NCI-H146 (cell line): Measurements from ENCODE around the gene SLC2A11.
"Not testable (repeated sequence)": the region's sequence is repeated elsewhere in the genome, so short reads cannot be mapped to it uniquely, and the experiment has no call there.

Experiments
- DNase-seq: peaks from one replicate; lab custom pipeline; 2025; lab: John Stamatoyannopoulos, UW

The SLC2A11 gene

DNA sequence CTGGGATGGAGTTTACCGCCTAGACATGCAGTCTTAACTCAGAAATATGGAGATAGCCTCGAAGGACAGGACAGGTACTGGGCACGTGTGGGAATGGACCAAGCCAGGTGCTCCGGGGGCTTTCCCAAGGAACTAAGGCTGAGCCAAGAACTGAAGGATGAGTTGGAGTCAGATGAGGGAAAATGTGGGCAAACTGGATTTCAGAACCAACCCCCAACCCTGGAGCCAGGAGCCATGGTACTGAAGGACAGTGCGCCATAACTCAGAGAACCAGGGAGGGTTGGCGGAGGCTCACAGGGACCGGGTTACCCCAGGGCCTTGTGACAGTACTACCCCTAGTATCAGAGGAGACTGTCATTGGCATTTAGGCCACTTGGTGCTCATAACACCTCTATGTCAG, 34.1 kb downstream of the SLC2A11 start:
- DNase-seq: no peak

DNA sequence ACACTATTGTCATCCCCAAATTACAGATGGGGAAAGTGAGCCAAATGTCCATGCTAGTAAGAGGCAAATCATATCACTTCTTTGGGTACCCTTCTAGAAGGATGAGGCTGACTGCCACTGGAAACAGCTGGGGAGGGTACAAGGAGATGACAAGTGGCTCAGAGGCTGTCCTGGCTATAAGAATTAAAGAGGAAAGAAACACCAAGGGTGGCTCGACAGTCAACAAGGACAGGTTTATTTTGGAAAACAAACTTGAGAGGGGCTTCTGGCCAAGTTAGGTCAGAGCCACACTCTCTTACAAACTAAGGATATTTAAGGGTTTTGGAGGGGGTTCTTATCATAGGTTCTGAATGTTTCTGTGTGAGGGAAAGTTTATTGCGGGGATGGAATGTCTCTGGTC, 34.5 kb downstream of the SLC2A11 start:
- no peak for DNase-seq

DNA sequence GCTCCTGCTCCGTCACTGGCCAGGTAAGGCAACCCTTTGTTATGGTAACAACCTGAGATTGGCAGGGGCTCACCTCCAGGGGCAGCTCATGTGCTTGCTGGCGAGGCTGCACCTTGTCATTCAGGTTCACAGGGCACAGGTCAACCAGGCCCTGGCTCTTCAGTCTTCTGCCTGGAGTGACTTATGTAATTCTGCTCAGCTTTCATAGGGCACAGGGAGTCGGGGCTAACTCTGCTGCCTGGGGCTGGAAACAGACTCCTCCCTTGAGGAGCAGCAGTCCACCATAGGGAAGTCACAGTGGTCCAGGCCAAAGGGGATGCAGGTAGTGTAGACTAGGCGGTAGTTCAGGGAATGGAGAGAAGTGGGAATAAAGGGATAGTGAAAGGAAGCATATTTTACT, 35.0 kb downstream of the SLC2A11 start:
- no peak for DNase-seq

DNA sequence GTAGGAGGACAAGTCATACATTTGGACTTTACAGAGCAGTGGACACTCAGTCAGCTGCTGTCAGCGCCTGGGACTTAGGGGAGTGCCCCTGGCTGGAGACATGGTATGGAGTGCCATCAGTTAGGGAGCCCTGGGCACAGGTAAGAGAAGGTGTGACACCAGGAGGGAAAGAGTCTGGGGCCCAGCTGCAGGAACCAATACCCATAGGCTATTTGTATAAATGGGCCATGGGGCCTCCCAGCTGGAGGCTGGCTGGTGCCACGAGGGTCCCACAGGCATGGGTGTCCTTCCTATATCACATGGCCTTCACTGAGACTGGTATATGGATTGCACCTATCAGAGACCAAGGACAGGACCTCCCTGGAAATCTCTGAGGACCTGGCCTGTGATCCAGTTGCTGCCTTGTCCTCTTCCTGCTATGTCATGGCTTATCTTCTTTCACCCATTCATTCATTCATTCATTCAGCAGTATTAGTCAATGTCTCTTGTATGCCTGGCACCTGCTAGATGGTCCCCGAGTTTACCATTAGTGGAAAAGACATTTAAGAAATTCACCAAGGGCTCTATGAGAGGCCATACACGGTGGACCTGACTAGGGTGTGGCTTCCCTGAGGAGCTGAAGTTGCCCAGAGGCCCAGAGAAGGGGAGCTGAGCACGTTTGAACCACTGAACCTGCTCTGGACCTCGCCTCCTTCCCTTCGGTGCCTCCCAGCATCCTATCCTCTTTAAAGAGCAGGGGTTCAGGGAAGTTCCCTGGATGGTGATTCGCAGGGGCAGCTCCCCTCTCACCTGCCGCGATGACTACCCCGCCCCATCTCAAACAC, 35.7 kb downstream of the SLC2A11 start:
- no peak for DNase-seq

DNA sequence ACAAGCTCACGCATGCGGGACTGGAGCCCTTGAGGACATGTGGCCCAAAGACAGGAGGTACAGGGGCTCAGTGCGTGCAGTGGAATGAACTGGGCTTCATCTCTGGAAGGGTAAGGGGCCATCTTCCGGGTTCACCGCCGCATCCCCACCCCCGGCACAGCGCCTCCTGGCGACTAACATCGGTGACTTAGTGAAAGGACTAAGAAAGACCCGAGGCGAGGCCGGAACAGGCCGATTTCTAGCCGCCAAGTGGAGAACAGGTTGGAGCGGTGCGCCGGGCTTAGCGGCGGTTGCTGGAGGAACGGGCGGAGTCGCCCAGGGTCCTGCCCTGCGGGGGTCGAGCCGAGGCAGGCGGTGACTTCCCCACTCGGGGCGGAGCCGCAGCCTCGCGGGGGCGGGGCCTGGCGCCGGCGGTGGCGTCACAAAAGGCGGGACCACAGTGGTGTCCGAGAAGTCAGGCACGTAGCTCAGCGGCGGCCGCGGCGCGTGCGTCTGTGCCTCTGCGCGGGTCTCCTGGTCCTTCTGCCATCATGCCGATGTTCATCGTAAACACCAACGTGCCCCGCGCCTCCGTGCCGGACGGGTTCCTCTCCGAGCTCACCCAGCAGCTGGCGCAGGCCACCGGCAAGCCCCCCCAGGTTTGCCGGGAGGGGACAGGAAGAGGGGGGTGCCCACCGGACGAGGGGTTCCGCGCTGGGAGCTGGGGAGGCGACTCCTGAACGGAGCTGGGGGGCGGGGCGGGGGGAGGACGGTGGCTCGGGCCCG, 36.5 kb downstream of the SLC2A11 start, which contains the start of gene MIF:
Gene MIF, plus strand, starts transcription at position 439 of the 765 bp plus-strand sequence. Its CDS starts 92 bp downstream, at position 531.
- peak; percentile 93 for DNase-seq

DNA sequence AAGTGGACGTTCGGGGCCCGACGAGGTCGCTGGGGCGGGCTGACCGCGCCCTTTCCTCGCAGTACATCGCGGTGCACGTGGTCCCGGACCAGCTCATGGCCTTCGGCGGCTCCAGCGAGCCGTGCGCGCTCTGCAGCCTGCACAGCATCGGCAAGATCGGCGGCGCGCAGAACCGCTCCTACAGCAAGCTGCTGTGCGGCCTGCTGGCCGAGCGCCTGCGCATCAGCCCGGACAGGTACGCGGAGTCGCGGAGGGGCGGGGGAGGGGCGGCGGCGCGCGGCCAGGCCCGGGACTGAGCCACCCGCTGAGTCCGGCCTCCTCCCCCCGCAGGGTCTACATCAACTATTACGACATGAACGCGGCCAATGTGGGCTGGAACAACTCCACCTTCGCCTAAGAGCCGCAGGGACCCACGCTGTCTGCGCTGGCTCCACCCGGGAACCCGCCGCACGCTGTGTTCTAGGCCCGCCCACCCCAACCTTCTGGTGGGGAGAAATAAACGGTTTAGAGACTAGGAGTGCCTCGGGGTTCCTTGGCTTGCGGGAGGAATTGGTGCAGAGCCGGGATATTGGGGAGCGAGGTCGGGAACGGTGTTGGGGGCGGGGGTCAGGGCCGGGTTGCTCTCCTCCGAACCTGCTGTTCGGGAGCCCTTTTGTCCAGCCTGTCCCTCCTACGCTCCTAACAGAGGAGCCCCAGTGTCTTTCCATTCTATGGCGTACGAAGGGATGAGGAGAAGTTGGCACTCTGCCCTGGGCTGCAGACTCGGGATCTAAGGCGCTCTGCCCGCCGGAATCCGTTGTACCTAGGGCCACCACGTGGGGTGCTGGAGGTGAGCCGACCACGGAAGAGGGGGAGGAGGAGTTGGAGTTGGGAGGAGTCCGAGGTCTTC, 37.3 kb downstream of the SLC2A11 start:
- DNase-seq: peak; percentile 69

DNA sequence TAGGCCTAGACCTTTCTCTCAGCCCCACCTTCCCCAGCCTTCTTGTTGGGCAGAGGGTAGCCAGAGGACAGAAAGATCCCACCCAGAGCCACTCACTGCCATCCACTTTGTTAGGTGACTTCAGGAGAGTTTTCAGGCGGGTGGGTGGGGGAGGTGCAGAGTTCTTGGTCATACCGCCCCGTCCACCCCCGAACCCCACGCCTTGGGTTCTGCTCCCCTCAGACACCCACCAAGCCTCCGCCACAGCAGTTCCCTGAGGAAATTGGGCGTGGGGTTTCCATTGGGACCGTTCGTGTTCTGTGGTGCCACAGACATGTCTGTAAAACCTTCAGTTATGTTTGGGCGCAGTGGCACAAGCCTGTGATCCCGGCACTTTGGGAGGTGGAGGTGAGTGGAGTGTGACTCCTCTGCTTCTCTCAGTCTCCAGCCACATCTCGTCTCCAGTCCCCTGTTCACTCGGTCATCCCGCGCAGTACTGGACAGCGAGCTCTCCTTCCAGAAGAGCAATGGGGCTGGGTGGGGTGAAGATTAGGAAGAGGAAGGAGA, 38.0 kb downstream of the SLC2A11 start:
- DNase-seq: no peak

DNA sequence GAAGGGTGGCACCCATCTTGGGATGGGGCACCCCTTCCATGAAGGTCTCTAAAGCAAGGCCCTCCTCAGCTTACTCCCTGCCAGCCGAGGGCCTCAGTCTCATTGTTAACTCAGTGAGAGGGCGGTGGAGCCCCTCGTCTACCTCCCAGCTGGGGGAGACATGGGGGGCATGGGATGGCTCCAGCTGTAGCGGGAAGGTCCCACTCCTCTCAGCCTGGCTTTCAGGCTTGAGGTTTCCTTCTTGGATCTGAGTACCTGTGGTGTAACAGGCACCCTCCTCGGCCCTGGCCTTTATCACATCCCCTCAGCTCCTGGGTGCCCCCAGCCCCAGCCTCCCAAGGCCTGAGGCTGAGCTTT, 38.5 kb downstream of the SLC2A11 start:
- no peak for DNase-seq

DNA sequence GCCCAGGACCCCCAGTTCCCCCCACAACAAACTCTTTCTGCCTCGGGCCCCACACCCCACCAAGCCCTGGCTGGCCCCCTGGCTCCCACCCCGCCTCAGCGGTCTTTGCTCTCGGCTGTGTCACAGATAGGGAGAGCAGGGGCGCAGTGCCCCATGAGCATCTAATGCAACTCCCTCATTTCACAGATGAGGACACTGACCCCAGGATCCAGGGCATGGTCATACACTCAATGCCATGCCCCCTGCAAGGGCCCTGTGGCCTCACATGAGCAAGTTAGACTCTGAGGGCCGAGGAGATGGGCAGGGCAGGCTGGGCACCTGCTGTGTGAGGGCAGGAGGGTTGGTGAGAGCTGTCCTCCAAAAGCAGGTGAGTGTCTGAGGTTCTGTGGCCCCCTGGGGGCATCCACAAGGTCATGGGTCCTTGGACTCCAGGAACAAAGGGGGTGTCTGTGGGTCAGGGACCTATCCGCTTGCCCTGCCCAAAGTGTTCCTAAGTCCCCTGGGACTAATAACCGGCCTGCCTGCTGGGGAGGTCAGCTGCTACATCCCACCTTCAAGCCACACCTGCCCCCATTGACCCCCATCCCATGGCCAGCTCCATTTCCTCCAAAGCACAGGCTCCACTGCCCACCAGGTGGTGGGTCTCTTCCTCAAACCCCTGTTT, 39.0 kb downstream of the SLC2A11 start:
- DNase-seq: no peak

DNA sequence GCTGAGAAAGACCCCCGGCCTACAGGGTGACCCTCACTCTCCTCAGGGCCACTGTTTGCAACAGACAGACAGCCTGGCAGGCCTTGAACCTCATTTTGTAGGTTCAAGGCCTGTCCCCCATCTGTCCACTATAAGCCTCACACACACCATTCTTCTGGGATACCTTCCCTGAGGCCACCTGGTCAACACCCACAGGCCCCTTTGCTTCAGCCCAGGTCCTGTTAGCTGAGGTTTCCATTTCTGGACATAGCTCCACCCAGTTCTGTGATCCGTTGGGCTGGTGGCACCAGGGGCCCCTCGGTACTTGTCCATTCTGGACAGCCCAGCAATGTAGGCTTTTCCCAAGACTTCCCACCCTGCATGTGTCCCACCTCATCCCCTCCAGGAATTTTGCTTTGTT, 39.6 kb downstream of the SLC2A11 start:
- no peak for DNase-seq

DNA sequence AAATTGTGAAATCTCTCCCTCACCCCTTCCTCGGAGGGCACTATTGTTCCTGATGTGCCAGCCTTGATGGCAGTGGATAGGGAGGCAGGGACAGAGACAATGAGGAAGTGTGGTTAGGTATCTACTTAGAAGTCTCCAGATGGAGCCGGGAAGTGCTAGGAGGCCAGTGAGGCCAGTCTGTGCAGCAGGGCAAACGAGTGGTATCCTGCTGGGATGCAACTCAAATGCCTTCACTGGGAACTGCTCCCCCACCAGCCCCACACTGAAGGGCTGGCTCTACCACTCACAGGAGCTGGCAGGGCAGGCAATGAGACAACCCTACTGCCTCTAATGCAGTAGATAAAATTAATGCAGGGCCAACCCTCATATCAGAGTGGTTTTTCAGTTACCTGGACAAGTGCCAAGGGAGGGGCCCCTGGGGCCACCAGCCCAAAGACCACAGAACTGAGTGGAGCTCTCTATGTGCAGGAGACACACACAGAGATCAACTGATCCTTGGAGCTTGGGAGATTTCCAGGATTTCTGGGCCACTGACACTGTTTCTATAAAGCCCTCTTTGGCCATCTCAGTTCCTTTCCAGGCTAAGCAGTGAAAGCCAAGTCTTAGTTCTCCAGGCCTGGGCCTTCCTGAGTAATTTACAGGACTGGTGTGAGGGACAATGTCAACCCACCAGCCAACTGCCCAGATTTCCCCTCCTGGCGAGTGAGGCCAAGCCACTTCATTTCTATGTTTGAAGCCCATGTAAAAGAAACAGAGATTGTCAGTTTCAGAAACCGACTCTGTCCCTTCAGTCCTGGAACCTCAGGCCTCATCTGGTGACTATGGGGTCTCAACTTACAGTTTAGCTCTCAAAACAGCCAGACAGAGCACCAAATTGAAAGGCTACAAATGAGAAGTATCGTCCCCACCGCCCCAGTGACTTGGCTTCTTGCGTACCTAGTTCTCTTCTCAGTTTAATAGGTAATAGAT, 40.6 kb downstream of the SLC2A11 start:
- DNase-seq: no peak

DNA sequence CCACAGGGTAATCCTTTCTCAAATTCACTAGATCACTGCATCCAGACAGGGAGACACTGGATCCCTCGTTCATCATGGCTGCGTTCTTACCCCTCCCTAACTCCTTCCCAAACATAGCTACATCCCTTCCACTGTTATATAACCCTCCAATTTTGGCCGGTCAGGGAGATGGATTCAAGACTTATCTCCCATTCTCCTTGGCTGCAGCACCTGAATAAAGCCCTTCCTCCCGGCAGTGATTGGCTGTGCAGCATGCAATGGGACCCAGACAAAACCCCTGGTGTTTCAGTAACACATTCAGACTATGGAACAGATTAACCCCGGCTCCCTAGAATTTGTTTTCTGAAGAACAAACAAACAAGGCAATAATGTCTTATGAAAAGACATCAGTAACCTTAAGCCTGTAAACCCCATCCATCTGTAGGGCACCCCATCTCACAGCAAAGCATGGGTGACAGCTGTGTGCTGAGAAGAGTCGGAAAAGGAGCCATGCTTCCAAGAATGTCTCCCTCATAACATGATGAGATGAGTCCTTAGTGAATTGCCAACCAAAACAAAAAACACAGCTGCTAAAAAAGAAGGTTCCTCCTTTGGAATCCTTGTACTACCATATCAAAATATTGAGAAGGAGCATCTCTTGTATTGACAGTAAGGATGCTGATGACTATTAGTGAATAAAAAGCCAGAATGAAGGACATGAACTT, 41.5 kb downstream of the SLC2A11 start:
- DNase-seq: no peak

DNA sequence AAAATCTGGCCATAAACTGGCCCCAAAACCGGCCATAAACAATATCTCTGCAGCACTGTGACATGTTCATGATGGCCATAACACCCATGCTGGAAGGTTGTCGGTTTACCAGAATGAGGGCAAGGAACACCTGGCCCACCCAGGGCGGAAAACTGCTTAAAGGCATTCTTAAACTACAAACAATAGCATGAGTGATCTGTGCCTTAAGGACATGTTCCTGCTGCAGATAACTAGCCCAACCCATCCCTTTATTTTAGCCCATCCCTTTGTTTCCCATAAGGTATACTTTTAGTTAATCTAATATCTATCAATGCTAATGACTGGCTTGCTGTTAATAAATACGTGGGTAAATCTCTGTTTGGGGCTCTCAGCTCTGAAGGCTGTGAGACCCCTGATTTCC, 42.6 kb downstream of the SLC2A11 start:
- not testable (repeated sequence) for DNase-seq

DNA sequence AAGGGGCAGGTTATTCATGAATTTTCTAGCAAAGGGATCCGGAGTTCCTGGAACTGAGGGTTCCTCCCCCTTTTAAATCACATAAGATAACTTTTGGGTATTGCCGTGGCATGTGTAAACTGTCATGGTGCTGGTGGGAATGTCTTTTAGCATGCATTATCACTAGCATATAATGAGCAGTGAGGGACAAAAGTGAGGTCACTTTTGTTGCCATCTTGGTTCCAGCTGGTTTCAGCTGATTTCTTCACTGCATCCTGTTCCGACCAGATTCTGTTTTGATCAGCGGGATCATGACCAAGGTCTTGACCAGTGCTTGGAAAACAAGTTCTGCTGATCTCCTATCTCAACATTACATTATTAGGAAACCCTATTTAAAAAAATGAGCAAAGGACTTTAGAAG, 43.9 kb downstream of the SLC2A11 start:
- DNase-seq: no peak

DNA sequence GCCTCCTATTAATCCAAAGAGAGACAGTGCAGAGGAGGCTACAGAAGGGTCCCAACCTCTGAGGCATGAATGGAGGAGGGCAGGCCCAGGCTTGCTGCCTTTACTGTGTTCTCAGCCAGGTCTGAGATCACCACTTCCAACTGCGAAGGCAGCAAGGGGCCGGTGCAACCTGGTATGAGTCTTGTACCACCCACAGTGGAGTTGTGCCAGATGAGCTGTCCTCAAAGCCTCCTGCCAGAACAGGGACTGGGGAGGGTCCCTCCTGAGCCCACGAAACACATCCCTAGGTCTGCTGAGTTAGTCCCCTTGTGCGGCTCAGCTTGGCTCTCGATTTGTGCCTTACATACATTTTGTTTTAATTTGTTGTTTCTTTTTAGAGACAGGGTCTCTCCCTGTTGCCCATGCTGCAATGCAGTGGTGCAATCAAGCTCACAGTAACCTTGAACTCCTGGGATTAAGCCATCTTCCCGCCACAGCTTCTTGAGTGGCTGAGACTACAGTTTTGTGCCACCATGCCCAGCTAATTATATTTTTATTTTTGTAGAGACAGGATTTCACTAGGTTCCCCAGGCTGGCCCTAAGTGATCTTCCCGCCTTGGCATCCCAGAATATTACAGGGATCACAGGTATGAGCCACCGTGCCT, 45.8 kb downstream of the SLC2A11 start:
- no peak for DNase-seq

DNA sequence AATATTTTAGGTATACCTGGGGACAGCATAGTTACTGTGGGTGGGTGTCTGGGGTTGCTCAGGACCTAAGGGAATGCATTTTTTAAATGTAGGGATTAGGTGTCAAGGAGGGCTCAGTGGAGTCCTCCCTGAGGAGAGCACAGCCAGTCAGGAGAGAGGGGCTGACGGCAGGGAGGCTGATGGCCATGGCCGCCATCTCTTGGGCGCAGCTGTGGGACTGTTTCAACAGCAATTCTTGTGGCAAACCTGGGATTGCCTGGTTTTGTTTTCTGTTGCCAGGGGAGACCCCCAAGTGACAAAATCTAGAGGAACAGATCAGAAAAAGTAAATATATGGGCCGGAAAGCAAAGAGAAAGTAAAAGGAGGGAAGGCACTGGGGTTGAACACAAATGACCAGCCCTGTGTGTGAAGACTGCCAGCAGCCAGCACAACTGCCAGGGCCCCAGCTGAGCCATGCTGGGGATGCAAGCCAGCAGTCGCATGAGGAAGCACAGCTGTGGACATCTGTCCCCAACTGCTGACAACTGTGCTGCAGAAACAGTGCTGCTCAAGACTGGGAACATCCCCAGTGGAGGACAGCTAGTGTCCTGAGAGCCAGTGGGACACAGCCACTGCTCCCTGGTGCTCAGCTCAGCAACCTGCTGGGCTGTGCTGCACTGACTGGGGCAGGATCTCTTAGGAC, 47.0 kb downstream of the SLC2A11 start:
- DNase-seq: no peak

DNA sequence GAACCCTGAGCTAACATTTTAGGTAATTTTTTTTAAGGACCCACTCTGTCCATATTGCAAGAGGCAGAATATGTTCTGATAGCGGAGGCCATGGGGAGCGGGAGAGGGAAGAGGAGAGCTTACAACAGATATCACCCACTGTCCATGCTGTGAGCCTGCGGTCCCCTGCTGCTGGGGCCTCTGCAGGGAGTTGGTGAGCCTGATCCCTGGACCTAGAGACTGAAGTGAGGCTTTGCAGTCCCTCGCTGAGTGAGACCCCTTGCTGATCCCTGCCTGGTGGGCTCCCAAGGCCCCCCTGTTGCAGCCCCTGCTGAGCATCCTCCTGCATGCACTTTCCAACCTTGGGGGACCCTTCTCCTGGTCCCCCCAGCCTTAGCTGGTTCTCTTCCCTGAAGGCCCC, 49.0 kb downstream of the SLC2A11 start:
- DNase-seq: no peak

DNA sequence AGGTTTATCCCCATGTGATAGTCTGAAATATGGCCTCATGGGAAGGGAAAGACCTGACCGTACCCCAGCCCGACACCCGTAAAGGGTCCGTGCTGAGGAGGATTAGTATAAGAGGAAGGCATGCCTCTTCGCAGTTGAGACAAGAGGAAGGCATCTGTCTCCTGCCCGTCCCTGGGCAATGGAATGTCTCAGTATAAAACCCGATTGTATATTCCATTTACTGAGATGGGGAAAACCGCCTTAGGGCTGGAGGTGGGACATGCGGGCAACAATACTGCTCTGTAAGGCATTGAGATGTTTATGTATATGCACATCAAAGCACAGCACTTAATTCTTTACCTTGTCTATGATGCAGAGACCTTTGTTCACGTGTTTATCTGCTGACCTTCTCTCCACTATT, 49.7 kb downstream of the SLC2A11 start:
- not testable (repeated sequence) for DNase-seq
